OCI-LY1 (cell line): ENCODE measurements around the gene ETS2.

ENCODE experiments used
- H2AFZ ChIP-seq: fragments of 200-600 bp; sonication (generic), shearing (Covaris generic); 2 replicates; pipeline ENCODE4 v1.6.0; 2014; ENCODE audit warnings: antibody characterized with exemption, mild to moderate bottlenecking, low read length
- H3F3A ChIP-seq: fragments of 200-600 bp; sonication (generic), shearing (Covaris generic); 2 replicates; pipeline ENCODE4 v1.6.0; 2014; ENCODE audit warnings: mild to moderate bottlenecking, antibody characterized with exemption, low read length, moderate library complexity; ENCODE audit not compliant: insufficient read depth
- H3K27ac ChIP-seq: fragments of 200-600 bp; sonication (generic); 2 replicates; pipeline ENCODE4 v1.5.1; 2014; ENCODE audit warnings: low read length, mixed run types, mild to moderate bottlenecking, low read depth; ENCODE audit not compliant: poor library complexity, severe bottlenecking
- H3K27me3 ChIP-seq: fragments of 200-600 bp; sonication (generic); 2 replicates; pipeline ENCODE4 v1.6.0; 2014; ENCODE audit warnings: antibody characterized with exemption, mild to moderate bottlenecking, low read length, moderate library complexity; ENCODE audit not compliant: insufficient read depth
- H3K36me3 ChIP-seq: fragments of 200-600 bp; sonication (generic); 2 replicates; pipeline ENCODE4 v1.6.1; 2014; ENCODE audit warnings: mild to moderate bottlenecking, antibody characterized with exemption, low read length, moderate library complexity, mixed read lengths; ENCODE audit not compliant: insufficient read depth
- H3K4me1 ChIP-seq: fragments of 200-600 bp; sonication (generic); 2 replicates; pipeline ENCODE4 v1.5.1; 2014; ENCODE audit warnings: mild to moderate bottlenecking, low read length, moderate library complexity; ENCODE audit not compliant: insufficient read depth, severe bottlenecking
- H3K4me2 ChIP-seq: fragments of 200-600 bp; sonication (generic), shearing (Covaris generic); 2 replicates; pipeline ENCODE4 v1.6.1; 2014; ENCODE audit warnings: low read length
- H3K4me3 ChIP-seq: fragments of 200-600 bp; sonication (generic); 2 replicates; pipeline ENCODE4 v1.5.1; 2014; ENCODE audit warnings: low read length, low read depth, mild to moderate bottlenecking, mixed read lengths; ENCODE audit not compliant: poor library complexity, severe bottlenecking
- H3K79me2 ChIP-seq: fragments of 200-600 bp; shearing (Covaris generic); 2 replicates; pipeline ENCODE4 v1.6.1; 2016; ENCODE audit warnings: mixed run types, low read length, mixed read lengths; ENCODE audit not compliant: insufficient read depth
- H3K9ac ChIP-seq: fragments of 200-600 bp; sonication (generic), shearing (Covaris generic); 2 replicates; pipeline ENCODE4 v1.6.1; 2014; ENCODE audit warnings: mild to moderate bottlenecking, low read length, mixed read lengths
- H3K9me2 ChIP-seq: fragments of 200-600 bp; sonication (generic), shearing (Covaris generic); 2 replicates; pipeline ENCODE4 v1.6.1; 2014; ENCODE audit warnings: low read depth, mild to moderate bottlenecking, low read length, mixed read lengths
- H3K9me3 ChIP-seq: fragments of 200-600 bp; shearing (Covaris generic); 2 replicates; pipeline ENCODE4 v1.6.1; 2014; ENCODE audit warnings: low read length, mixed read lengths
- H4K20me1 ChIP-seq: fragments of 200-600 bp; sonication (generic), shearing (Covaris generic); 2 replicates; pipeline ENCODE4 v1.6.0; 2016; ENCODE audit warnings: mild to moderate bottlenecking, low read length; ENCODE audit not compliant: insufficient read depth
- EZH2 ChIP-seq: fragments of 200-600 bp; sonication (generic), shearing (Covaris generic); IDR thresholded peaks from 2 replicates; pipeline ENCODE4 v1.8.0; 2017; ENCODE audit warnings: borderline replicate concordance, mixed run types, mild to moderate bottlenecking, antibody characterized with exemption, low read length, moderate library complexity, mixed read lengths
- TF ChIP-seq, protein P1 (sequence below): fragments of 200-600 bp; sonication (generic), shearing (Covaris generic); IDR thresholded peaks from 2 replicates; pipeline ENCODE4 v1.5.1; 2017; ENCODE audit warnings: mild to moderate bottlenecking, antibody characterized with exemption, low read length, moderate library complexity, mixed read lengths

ETS2 gene

DNA sequence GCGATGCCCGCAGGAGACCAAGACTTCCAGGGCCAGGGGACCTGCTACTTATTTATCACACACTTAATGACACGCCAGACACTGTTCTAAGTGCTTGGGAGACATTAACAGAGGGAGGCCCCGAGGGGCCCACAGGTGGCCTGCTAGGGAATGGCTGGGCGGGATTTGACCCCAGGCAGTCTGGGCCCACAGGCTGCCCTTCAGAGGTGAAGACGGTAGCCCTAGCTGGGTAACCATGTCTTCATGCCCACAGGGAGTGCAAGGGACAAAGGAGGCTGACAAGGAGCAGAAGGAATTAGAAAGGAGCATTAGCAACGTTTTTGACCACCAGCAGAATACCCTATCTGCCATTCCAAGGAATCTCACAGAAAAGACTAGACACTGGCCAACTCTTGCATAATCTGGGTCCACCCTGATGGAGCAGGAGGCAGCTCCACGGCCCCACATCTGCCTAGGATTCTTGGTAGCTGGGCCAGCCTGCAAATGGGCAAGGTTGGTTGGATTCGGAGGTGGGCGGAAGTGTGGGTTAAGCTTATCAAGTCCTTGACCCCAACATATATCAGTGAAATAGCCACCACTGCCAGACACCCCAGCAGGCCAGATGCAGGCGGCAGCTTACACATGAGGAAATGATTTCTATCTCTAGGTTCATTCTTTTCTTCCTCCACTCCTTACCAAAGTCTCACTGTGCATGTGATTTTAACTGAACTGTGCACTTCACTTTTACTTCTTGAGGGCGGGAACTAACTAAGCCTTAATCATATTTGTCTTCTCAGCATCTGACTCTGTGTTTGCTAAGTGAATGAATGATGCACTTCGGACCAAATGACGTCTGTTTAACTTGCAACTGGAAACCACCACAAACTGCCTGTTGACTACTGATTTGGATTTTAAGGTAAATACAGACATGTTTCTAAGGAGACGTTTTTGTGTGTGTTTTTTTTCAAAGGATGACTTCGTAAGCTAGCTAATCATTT, 3.4 kb upstream of the ETS2 start:
- H3K4me2 ChIP-seq = no peak overlapping the region
- H3K4me3 ChIP-seq = no peak overlapping the region
- no peaks in the 10 kb centered on the region for H4K20me1 ChIP-seq
- H3K9me3 ChIP-seq = no peaks in the 10 kb centered on the region
- no peak overlapping the region for H2AFZ ChIP-seq
- H3F3A ChIP-seq = no peaks in the 10 kb centered on the region
- H3K79me2 ChIP-seq = peaks cover 10% of the 10 kb centered on the region
- no peaks in the 10 kb centered on the region for H3K27me3 ChIP-seq
- H3K9me2 ChIP-seq = no peaks in the 10 kb centered on the region
- H3K9ac ChIP-seq = no peak overlapping the region
- no peak overlapping the region for H3K27ac ChIP-seq
- H3K4me1 ChIP-seq = peaks cover 6% of the 10 kb centered on the region
- TF ChIP-seq, protein P1, sequence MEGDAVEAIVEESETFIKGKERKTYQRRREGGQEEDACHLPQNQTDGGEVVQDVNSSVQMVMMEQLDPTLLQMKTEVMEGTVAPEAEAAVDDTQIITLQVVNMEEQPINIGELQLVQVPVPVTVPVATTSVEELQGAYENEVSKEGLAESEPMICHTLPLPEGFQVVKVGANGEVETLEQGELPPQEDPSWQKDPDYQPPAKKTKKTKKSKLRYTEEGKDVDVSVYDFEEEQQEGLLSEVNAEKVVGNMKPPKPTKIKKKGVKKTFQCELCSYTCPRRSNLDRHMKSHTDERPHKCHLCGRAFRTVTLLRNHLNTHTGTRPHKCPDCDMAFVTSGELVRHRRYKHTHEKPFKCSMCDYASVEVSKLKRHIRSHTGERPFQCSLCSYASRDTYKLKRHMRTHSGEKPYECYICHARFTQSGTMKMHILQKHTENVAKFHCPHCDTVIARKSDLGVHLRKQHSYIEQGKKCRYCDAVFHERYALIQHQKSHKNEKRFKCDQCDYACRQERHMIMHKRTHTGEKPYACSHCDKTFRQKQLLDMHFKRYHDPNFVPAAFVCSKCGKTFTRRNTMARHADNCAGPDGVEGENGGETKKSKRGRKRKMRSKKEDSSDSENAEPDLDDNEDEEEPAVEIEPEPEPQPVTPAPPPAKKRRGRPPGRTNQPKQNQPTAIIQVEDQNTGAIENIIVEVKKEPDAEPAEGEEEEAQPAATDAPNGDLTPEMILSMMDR = no peak
- no peaks in the 10 kb centered on the region; the same call in 1 of the 2 replicates for H3K36me3 ChIP-seq

DNA sequence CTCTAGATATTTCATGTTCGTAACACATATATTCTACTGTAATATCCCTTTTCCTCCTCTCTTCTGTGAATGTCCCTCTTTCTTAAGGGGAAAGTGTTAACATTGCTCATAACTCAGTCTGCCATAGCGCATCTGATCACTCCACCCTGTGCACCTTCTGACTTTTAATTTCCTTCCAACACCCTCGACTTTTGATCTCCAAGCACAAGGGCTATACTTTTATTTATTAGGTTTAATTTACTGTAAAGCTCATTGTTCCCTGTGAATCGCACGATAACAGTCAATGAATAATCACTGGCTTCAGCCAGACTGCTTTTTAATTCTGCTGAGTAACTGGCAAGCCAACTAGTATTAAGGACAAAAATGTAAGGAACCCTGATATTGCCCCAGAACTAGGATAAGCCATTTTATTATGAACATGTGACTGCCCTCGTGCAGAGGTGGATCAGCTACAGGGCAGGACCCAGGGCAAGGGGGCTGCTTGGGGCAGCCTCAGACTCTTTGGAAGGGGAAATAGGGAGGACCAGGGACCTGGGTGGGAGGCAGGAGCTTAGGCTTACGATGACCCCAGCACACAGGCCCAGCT, 2.6 kb upstream of the ETS2 start:
- H3K4me1 ChIP-seq = peaks cover 14% of the 10 kb centered on the region

DNA sequence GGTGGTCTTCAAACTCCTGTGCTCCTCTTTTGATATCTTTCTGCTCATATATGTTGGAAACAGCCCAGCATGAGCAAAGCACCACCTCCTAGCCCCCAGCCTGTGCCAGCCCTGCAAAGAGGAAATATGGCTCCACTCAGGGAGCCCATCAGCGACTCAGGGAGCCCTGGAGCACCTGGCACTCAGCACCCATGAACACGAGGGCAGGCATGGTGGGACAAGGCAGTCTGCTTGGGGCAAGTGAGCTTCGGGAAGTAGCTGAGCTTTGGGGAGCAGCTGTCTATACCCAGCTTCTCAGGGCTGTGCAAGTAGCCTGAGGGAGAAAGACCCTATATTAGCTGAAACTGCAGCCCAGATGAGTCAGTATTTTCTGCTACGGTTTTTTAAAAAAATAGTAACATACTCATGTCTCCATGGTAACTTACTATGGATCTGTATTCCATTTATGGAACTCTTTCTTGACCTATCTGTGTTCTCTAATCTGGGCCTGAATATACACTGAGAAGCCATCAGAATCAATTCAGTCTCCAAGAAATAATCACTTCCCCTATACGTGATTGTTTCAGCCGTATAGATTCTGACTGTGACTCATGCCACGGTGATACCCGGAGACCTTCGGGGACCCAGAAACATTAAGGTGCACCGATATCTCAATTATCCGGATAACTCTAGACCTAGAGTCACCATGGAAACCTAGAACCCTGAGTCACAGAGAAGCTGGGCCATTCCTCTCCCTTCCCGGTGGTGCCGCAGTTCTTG, 1.5 kb upstream of the ETS2 start:
- peaks cover 4% of the 10 kb centered on the region for H3K36me3 ChIP-seq
- no peak overlapping the region; the same call in 1 of the 2 replicates for H3K9ac ChIP-seq
- no peak overlapping the region for H3K27ac ChIP-seq

More for the DNA sequence above, 2.6 kb upstream of the ETS2 start:
- Histone ChIP-seq H3K9ac (no peak overlapping the region), H3F3A (no peaks in the 10 kb centered on the region), H3K27ac (no peak overlapping the region), H2AFZ (no peak overlapping the region), H3K9me2 (no peaks in the 10 kb centered on the region), H3K79me2 (peaks cover 16% of the 10 kb centered on the region), H3K4me2 (no peak overlapping the region), H3K36me3 (peaks cover 3% of the 10 kb centered on the region), H3K27me3 (no peaks in the 10 kb centered on the region), H3K4me3 (no peak overlapping the region), H3K9me3 (no peaks in the 10 kb centered on the region), H4K20me1 (no peaks in the 10 kb centered on the region)
- TF ChIP-seq, protein P1 = no peak
- no peak for TF ChIP-seq EZH2

More for the DNA sequence above, 1.5 kb upstream of the ETS2 start:
- Histone ChIP-seq H3K4me1 (peaks cover 14% of the 10 kb centered on the region), H3K9me3 (no peaks in the 10 kb centered on the region), H3F3A (no peaks in the 10 kb centered on the region), H4K20me1 (no peaks in the 10 kb centered on the region), H2AFZ (no peak overlapping the region), H3K27me3 (no peaks in the 10 kb centered on the region), H3K79me2 (peaks cover 16% of the 10 kb centered on the region), H3K4me3 (peak overlapping the region; percentile 77), H3K9me2 (no peaks in the 10 kb centered on the region), H3K4me2 (peak overlapping the region; percentile 72)
- TF ChIP-seq, protein P1 = no peak
- no peak for TF ChIP-seq EZH2
